Liver (tissue), 9 donors: Measurements from ENCODE around the gene DDR1. TPM values are rescaled to one million over a fixed set of nuclear protein-coding genes. Genes with fewer than 3 reads are reported as not detected.

Source experiments
- DNase-seq: peaks from one replicate; pipeline ENCODE4 v3.0.0-alpha.2; 2017; ENCODE audit warnings: low spot score
- H3K27ac ChIP-seq, 2 donors: one replicate each; pipeline ENCODE4 v1.7.0; 2013; ENCODE audit warnings: inconsistent platforms in 2 of 2, low read length in 2 of 2, control low read depth in 1 of 2, low read depth in 1 of 2, mild to moderate bottlenecking in 1 of 2
- H3K27me3 ChIP-seq, 4 donors: one replicate each; pipeline versions ENCODE4 v1.6.1 to v1.7.0; 2013; ENCODE audit warnings: low read length in 3 of 4, inconsistent platforms in 1 of 4, mild to moderate bottlenecking in 1 of 4, moderate library complexity in 1 of 4; ENCODE audit not compliant: control insufficient read depth in 4 of 4, insufficient read depth in 4 of 4
- H3K36me3 ChIP-seq, 4 donors: one replicate each; pipeline versions ENCODE4 v1.6.1 to v1.7.0; 2013; ENCODE audit warnings: low read length in 3 of 4, mild to moderate bottlenecking in 3 of 4, low read depth in 1 of 4, moderate library complexity in 1 of 4; ENCODE audit not compliant: control insufficient read depth in 4 of 4, insufficient read depth in 3 of 4
- H3K4me1 ChIP-seq, 4 donors: one replicate each; pipeline versions ENCODE4 v1.6.1 to v1.7.0; 2013; ENCODE audit warnings: low read length in 3 of 4, mild to moderate bottlenecking in 3 of 4, moderate library complexity in 1 of 4; ENCODE audit not compliant: control insufficient read depth in 4 of 4, insufficient read depth in 4 of 4
- H3K4me3 ChIP-seq, 3 donors: one replicate each; pipeline versions ENCODE4 v1.6.1 to v1.7.0; 2013; ENCODE audit warnings: low read length in 3 of 3, control low read depth in 1 of 3, low read depth in 1 of 3, mild to moderate bottlenecking in 1 of 3
- H3K9ac ChIP-seq, 2 donors: one replicate each; pipeline ENCODE4 v1.7.0; 2013; ENCODE audit warnings: low read length in 2 of 2, mild to moderate bottlenecking in 2 of 2, moderate library complexity in 2 of 2, control low read depth in 1 of 2, low read depth in 1 of 2
- H3K9me3 ChIP-seq, 4 donors: one replicate each; pipeline versions ENCODE4 v1.6.1 to v1.7.0; 2013; ENCODE audit warnings: low read length in 3 of 4; ENCODE audit not compliant: control insufficient read depth in 4 of 4
- EGR1 ChIP-seq, 2 donors: IDR thresholded peaks; 2 replicates each; pipeline ENCODE4 v1.6.1; 2016 to 2018; ENCODE audit warnings: antibody characterized with exemption in 2 of 2, low read depth in 2 of 2
- FOXA1 ChIP-seq: IDR thresholded peaks from 2 replicates; pipeline ENCODE4 v1.6.1; 2016; ENCODE audit warnings: antibody characterized with exemption
- FOXA2 ChIP-seq: IDR thresholded peaks from 2 replicates; pipeline ENCODE4 v1.6.1; 2016; ENCODE audit warnings: antibody characterized with exemption
- GABPA ChIP-seq, 2 donors: IDR thresholded peaks in 1 of 2; conservative IDR thresholded peaks in 1 of 2; 2 replicates each; pipeline ENCODE4 v1.6.1; 2016; ENCODE audit warnings: antibody characterized with exemption in 2 of 2, mild to moderate bottlenecking in 1 of 2, moderate library complexity in 1 of 2
- HNF4A ChIP-seq, 2 donors: conservative IDR thresholded peaks; 2 replicates each; pipeline ENCODE4 v1.6.1; 2016; ENCODE audit warnings: antibody characterized with exemption in 2 of 2, mild to moderate bottlenecking in 2 of 2
- HNF4G ChIP-seq: IDR thresholded peaks from 2 replicates; pipeline ENCODE4 v1.6.1; 2016; ENCODE audit warnings: antibody characterized with exemption
- JUND ChIP-seq, 2 donors: IDR thresholded peaks; 2 replicates each; pipeline ENCODE4 v1.6.1; 2016; ENCODE audit warnings: antibody characterized with exemption in 2 of 2
- NR2F2 ChIP-seq: IDR thresholded peaks from 2 replicates; pipeline ENCODE4 v1.6.1; 2016; ENCODE audit warnings: antibody characterized with exemption
- RAD21 ChIP-seq, 2 donors: IDR thresholded peaks; 2 replicates each; pipeline ENCODE4 v1.6.1; 2016; ENCODE audit warnings: antibody characterized with exemption in 2 of 2, mild to moderate bottlenecking in 2 of 2
- RXRA ChIP-seq, 2 donors: IDR thresholded peaks; 2 replicates each; pipeline ENCODE4 v1.6.1; 2017 to 2018; ENCODE audit warnings: antibody characterized with exemption in 2 of 2, mild to moderate bottlenecking in 1 of 2
- SP1 ChIP-seq: IDR thresholded peaks from 2 replicates; pipeline ENCODE4 v1.6.1; 2018; ENCODE audit warnings: antibody characterized with exemption, mild to moderate bottlenecking
- TAF1 ChIP-seq: conservative IDR thresholded peaks from 2 replicates; pipeline ENCODE4 v1.6.1; 2016; ENCODE audit warnings: antibody characterized with exemption, mild to moderate bottlenecking
- YY1 ChIP-seq: IDR thresholded peaks from 2 replicates; pipeline ENCODE4 v1.6.1; 2016; ENCODE audit warnings: antibody characterized with exemption, mild to moderate bottlenecking
- ZBTB33 ChIP-seq: IDR thresholded peaks from 2 replicates; pipeline ENCODE4 v1.6.1; 2016; ENCODE audit warnings: antibody characterized with exemption
- WGBS: extraction: QIAGEN DNeasy Blood & Tissue Kit; methylation state at CpG from one replicate; pipeline ENCODE4 v1.1.7; 2013; 5-methylcytosine and 5-hydroxymethylcytosine counted together
- polyA plus RNA-seq, 2 donors: library from polyadenylated mRNA; stranded (reverse) in 1 of 2; unstranded in 1 of 2; fragments of 200-250 nt in 1 of 2; fragments of >200 nt in 1 of 2; fragmentation: Nextera tagmentation in 1 of 2; extraction: Ambion mirVana in 1 of 2; gene quantifications; one replicate each; pipeline versions ENCODE4 v1.2.1 to v1.2.3, GENCODE V29; 2013 to 2015
- total RNA-seq, 2 donors: library from RNA; depleted of rRNA; stranded (reverse); fragments of >200 nt; gene quantifications; one replicate each; pipeline ENCODE4 v1.2.3, GENCODE V29; 2014
- TF ChIP-seq, protein P1 (sequence below): fragments of 150-350 bp; IDR thresholded peaks from 2 replicates; pipeline ENCODE4 v1.5.1; 2017; ENCODE audit warnings: improper control_type of control experiment, low read depth, low read length; ENCODE audit not compliant: missing input control
- TF ChIP-seq, protein P2 (sequence below): IDR thresholded peaks from 2 replicates; pipeline ENCODE4 v1.6.1; 2016; ENCODE audit warnings: antibody characterized with exemption, mild to moderate bottlenecking
- TF ChIP-seq, protein P3 (sequence below): IDR thresholded peaks from 2 replicates; pipeline ENCODE4 v1.6.1; 2016; ENCODE audit warnings: antibody characterized with exemption
- TF ChIP-seq, protein P4 (sequence below): IDR thresholded peaks from 2 replicates; pipeline ENCODE4 v1.6.1; 2016; ENCODE audit warnings: antibody characterized with exemption
- donor health status: healthy.
- donor health status: healthy.
- donor health status: healthy.
- donor health status: healthy.
- donor health status: healthy.

DDR1 gene
- total and polyA plus RNA-seq, 4 donors: 1.2 to 5.3 (median 4.4) TPM

DNA sequence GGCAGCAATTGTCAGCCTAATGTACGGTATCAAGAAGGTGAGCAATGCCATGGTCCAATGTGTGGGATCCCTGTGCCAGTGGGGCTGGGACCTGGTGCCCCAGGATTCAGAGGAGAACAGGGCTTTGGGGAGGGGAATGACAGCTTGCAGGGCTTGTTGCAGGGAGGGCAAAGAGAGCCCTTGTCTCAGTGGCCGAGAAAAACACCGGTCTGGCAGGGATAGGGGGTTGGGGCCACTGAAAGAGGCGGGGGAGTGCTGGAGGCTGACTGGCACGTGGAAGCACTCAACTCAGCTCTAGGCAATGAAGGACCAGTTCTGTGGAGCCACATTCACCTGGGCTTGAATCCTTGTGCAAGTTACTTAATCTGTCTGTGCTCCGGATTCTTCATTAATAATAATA is 52.9 kb downstream of the DDR1 start:
- H3K4me3 ChIP-seq: no peak overlapping the region
- TF ChIP-seq FOXA2: no peak
- no peak for TF ChIP-seq GABPA (IDR thresholded peaks at IDR 0.05 in 1 of 2, conservative IDR thresholded peaks at IDR 0.05 in 1 of 2)
- TF ChIP-seq, protein P1, sequence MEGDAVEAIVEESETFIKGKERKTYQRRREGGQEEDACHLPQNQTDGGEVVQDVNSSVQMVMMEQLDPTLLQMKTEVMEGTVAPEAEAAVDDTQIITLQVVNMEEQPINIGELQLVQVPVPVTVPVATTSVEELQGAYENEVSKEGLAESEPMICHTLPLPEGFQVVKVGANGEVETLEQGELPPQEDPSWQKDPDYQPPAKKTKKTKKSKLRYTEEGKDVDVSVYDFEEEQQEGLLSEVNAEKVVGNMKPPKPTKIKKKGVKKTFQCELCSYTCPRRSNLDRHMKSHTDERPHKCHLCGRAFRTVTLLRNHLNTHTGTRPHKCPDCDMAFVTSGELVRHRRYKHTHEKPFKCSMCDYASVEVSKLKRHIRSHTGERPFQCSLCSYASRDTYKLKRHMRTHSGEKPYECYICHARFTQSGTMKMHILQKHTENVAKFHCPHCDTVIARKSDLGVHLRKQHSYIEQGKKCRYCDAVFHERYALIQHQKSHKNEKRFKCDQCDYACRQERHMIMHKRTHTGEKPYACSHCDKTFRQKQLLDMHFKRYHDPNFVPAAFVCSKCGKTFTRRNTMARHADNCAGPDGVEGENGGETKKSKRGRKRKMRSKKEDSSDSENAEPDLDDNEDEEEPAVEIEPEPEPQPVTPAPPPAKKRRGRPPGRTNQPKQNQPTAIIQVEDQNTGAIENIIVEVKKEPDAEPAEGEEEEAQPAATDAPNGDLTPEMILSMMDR: no peak
- TF ChIP-seq FOXA1: no peak
- no peak for TF ChIP-seq EGR1 (IDR thresholded peaks at IDR 0.05; ENCODE audit: low read depth in 2 of 2)
- TF ChIP-seq, protein P2, sequence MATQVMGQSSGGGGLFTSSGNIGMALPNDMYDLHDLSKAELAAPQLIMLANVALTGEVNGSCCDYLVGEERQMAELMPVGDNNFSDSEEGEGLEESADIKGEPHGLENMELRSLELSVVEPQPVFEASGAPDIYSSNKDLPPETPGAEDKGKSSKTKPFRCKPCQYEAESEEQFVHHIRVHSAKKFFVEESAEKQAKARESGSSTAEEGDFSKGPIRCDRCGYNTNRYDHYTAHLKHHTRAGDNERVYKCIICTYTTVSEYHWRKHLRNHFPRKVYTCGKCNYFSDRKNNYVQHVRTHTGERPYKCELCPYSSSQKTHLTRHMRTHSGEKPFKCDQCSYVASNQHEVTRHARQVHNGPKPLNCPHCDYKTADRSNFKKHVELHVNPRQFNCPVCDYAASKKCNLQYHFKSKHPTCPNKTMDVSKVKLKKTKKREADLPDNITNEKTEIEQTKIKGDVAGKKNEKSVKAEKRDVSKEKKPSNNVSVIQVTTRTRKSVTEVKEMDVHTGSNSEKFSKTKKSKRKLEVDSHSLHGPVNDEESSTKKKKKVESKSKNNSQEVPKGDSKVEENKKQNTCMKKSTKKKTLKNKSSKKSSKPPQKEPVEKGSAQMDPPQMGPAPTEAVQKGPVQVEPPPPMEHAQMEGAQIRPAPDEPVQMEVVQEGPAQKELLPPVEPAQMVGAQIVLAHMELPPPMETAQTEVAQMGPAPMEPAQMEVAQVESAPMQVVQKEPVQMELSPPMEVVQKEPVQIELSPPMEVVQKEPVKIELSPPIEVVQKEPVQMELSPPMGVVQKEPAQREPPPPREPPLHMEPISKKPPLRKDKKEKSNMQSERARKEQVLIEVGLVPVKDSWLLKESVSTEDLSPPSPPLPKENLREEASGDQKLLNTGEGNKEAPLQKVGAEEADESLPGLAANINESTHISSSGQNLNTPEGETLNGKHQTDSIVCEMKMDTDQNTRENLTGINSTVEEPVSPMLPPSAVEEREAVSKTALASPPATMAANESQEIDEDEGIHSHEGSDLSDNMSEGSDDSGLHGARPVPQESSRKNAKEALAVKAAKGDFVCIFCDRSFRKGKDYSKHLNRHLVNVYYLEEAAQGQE: no peak
- TF ChIP-seq TAF1: no peak
- no peak for TF ChIP-seq HNF4G
- TF ChIP-seq RXRA (IDR thresholded peaks at IDR 0.05): no peak
- no peak for TF ChIP-seq HNF4A (conservative IDR thresholded peaks at IDR 0.05)
- TF ChIP-seq NR2F2: no peak
- TF ChIP-seq ZBTB33: no peak
- TF ChIP-seq, protein P3, sequence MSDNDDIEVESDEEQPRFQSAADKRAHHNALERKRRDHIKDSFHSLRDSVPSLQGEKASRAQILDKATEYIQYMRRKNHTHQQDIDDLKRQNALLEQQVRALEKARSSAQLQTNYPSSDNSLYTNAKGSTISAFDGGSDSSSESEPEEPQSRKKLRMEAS: no peak
- no peak for TF ChIP-seq JUND (IDR thresholded peaks at IDR 0.05)
- no peak for TF ChIP-seq SP1
- TF ChIP-seq, protein P4, sequence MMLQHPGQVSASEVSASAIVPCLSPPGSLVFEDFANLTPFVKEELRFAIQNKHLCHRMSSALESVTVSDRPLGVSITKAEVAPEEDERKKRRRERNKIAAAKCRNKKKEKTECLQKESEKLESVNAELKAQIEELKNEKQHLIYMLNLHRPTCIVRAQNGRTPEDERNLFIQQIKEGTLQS: no peak
- TF ChIP-seq RAD21 (IDR thresholded peaks at IDR 0.05): no peak
- H3K36me3 ChIP-seq: no peaks in the 10 kb centered on the region
- no peak overlapping the region for H3K27ac ChIP-seq
- no peak overlapping the region for H3K9ac ChIP-seq
- no peaks in the 10 kb centered on the region for H3K4me1 ChIP-seq
- WGBS: 80% methylated on average over 6 of the region's 6 CpGs
- peaks cover 0 to 5% (median 2%) of the 10 kb centered on the region in 4 donors for H3K27me3 ChIP-seq
- no peaks in the 10 kb centered on the region for H3K9me3 ChIP-seq
- DNase-seq: no peak

- no peak overlapping the region for H3K27ac ChIP-seq
- TF ChIP-seq, protein P3: no peak
- no peak for TF ChIP-seq GABPA (IDR thresholded peaks at IDR 0.05 in 1 of 2, conservative IDR thresholded peaks at IDR 0.05 in 1 of 2)
- TF ChIP-seq, protein P4: no peak
- no peak for TF ChIP-seq HNF4A (conservative IDR thresholded peaks at IDR 0.05)
- TF ChIP-seq SP1: no peak
- TF ChIP-seq HNF4G: no peak
- no peak for TF ChIP-seq YY1
- TF ChIP-seq RXRA (IDR thresholded peaks at IDR 0.05): no peak
- TF ChIP-seq TAF1: no peak
- no peak for TF ChIP-seq JUND (IDR thresholded peaks at IDR 0.05)
- TF ChIP-seq FOXA2: no peak
- TF ChIP-seq, protein P1: no peak
- TF ChIP-seq EGR1 (IDR thresholded peaks at IDR 0.05; ENCODE audit: low read depth in 2 of 2): no peak
- TF ChIP-seq NR2F2: no peak
- TF ChIP-seq FOXA1: no peak
- peaks cover 0 to 5% (median 2%) of the 10 kb centered on the region in 4 donors for H3K27me3 ChIP-seq
- H3K36me3 ChIP-seq: no peaks in the 10 kb centered on the region
- WGBS: 76% methylated on average over 4 of the region's 4 CpGs
- H3K9me3 ChIP-seq: no peaks in the 10 kb centered on the region
- H3K4me1 ChIP-seq: no peaks in the 10 kb centered on the region
- H3K4me3 ChIP-seq: no peak overlapping the region
- no peak overlapping the region for H3K9ac ChIP-seq
- no peak for DNase-seq
Observed at GRCh38 chr6:30938730-30939129, 54.4 kb downstream of the DDR1 start.
